GM13976 (cell line): ENCODE data around the gene ME3.

Experiments used
- DNase-seq: peaks from one replicate; pipeline ENCODE4 v3.0.0; 2012; ENCODE audit warnings: low spot score
- CTCF ChIP-seq: IDR thresholded peaks from 2 replicates; pipeline ENCODE4 v1.5.1; 2012; ENCODE audit warnings: borderline replicate concordance, mild to moderate bottlenecking; ENCODE audit not compliant: insufficient read depth; ENCODE audit errors: extremely low read depth, missing control alignments, control extremely low read depth
- in situ Hi-C: fragments of 300-500 bp; cut with MboI; formaldehyde crosslinking; loops from one replicate; pipeline ENCODE4 v1.12.0; 2022; ENCODE audit warnings: low sequenced_read_pairs, mixed read lengths, inconsistent platforms; ENCODE audit not compliant: unreplicated experiment

ME3 gene

GRCh38 chr11:86608251-86608799 lies 64.1 kb downstream of the ME3 start:
- DNase-seq: peak; percentile 47
- TF ChIP-seq CTCF: peak; percentile 85
- in situ Hi-C loops: loop anchor here (25.0 kb wide), 1 partner anchor 204 kb away; the partner anchor contains the start of gene PRSS23

- in situ Hi-C loops: loop anchor here (25.0 kb wide), 1 partner anchor 205 kb away; the partner anchor contains the start of gene PRSS23
- no peak for TF ChIP-seq CTCF
- no peak for DNase-seq
Observed at GRCh38 chr11:86606836-86607481, 65.5 kb downstream of the ME3 start.

GRCh38 chr11:86606270-86606835 lies 66.1 kb downstream of the ME3 start:
- in situ Hi-C loops: loop anchor here (25.0 kb wide), 1 partner anchor 206 kb away; the partner anchor contains the start of gene PRSS23
- no peak for DNase-seq
- no peak for TF ChIP-seq CTCF

GRCh38 chr11:86596861-86597586 lies 75.4 kb downstream of the ME3 start:
- TF ChIP-seq CTCF: no peak
- in situ Hi-C loops: no loop called here
- DNase-seq: no peak

- no peak for TF ChIP-seq CTCF
- in situ Hi-C loops: no loop called here
- DNase-seq: no peak
Observed at GRCh38 chr11:86595955-86596354, 76.5 kb downstream of the ME3 start.

GRCh38 chr11:86595451-86595850 lies 77.0 kb downstream of the ME3 start:
- TF ChIP-seq CTCF: no peak
- in situ Hi-C loops: no loop called here

More at GRCh38 chr11:86595451-86595850, 77.0 kb downstream of the ME3 start:
- no peak for DNase-seq
